ENCODE data around the gene MROH8. TPM values are rescaled to one million over a fixed set of nuclear protein-coding genes. Genes with fewer than 3 reads are reported as not detected.

MROH8 gene
- total RNA-seq, 4 donors from 2014 or later, result 1.6 to 6.2 (median 3.2) TPM

DNA sequence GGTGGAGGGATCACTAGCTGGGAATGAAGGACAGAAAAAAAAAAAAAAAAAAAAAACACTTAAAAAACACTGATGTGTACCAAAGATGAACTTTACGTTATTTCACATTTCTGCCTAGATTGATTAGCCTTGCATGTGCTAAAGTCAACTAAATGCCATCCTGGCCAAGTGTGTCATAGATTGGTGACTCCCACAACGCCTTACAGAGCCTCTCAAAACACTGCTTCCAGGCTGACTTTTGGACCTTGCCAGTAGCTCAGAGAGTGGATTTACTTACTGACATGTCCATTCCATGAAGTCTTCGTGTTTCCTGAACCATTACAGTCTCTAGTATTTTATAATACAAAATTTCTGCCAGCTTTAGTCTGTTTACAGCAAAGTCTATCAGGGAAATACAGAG, 124.1 kb downstream of the MROH8 start:
- no peaks in the 10 kb centered on the region for H3K27me3 ChIP-seq
- H3K4me1 ChIP-seq, result no peaks in the 10 kb centered on the region
- ATAC-seq, result no peak
- H3K27ac ChIP-seq, result no peak overlapping the region
- no peak overlapping the region for H3K4me3 ChIP-seq
- no peaks in the 10 kb centered on the region for H3K9me3 ChIP-seq
- TF ChIP-seq POLR2AphosphoS5 (IDR thresholded peaks at IDR 0.05) (no peak), EP300 (IDR thresholded peaks at IDR 0.05) (no peak), POLR2A (IDR thresholded peaks at IDR 0.05) (no peak)
- TF ChIP-seq, protein P1, sequence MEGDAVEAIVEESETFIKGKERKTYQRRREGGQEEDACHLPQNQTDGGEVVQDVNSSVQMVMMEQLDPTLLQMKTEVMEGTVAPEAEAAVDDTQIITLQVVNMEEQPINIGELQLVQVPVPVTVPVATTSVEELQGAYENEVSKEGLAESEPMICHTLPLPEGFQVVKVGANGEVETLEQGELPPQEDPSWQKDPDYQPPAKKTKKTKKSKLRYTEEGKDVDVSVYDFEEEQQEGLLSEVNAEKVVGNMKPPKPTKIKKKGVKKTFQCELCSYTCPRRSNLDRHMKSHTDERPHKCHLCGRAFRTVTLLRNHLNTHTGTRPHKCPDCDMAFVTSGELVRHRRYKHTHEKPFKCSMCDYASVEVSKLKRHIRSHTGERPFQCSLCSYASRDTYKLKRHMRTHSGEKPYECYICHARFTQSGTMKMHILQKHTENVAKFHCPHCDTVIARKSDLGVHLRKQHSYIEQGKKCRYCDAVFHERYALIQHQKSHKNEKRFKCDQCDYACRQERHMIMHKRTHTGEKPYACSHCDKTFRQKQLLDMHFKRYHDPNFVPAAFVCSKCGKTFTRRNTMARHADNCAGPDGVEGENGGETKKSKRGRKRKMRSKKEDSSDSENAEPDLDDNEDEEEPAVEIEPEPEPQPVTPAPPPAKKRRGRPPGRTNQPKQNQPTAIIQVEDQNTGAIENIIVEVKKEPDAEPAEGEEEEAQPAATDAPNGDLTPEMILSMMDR (IDR thresholded peaks at IDR 0.05), result no peak
- H3K36me3 ChIP-seq, result peaks cover 0 to 81% of the 10 kb centered on the region in 2 donors
- WGBS, 2 donors (ENCODE audit: low coverage in 1 of 2), result 89 to 92% methylated on average over 3 of the region's 3 CpGs

GRCh38 chr20:37053230-37053950, 126.0 kb downstream of the MROH8 start:
- Histone ChIP-seq H3K9me3 (no peaks in the 10 kb centered on the region), H3K27me3 (no peaks in the 10 kb centered on the region), H3K36me3 (peaks cover 0 to 78% of the 10 kb centered on the region in 2 donors), H3K27ac (no peak overlapping the region), H3K4me3 (no peak overlapping the region), H3K4me1 (no peaks in the 10 kb centered on the region)
- 82 to 100% methylated on average over 4 of the region's 4 CpGs for WGBS, 2 donors (ENCODE audit: low coverage in 1 of 2)
- TF ChIP-seq, protein P1 (IDR thresholded peaks at IDR 0.05), result no peak
- no peak for ATAC-seq

Other genes with a start within 250 kb of the MROH8 start
- 100 to 1,000 TPM; 348 to 854 (median 449) TPM for gene SAMHD1, start 227.8 kb downstream of the MROH8 start, total RNA-seq
- 1 to 10 TPM; 4.4 to 9.0 (median 6.4) TPM for gene RBL1, start 83.6 kb downstream of the MROH8 start, total RNA-seq
- 100 to 1,000 TPM in 3 of 4 donors, 10 to 100 TPM in 1; 86.7 to 114 (median 110) TPM for gene RPN2, start 218 bp downstream of the MROH8 start, total RNA-seq
- not detected for gene GHRH, start 82.3 kb upstream of the MROH8 start, total RNA-seq
- 10 to 100 TPM; 28.2 to 53.0 (median 44.6) TPM for gene MANBAL, start 110.1 kb upstream of the MROH8 start, total RNA-seq
- gene SRC, start 166.6 kb upstream of the MROH8 start, total RNA-seq, result 10 to 100 TPM; 30.6 to 54.7 (median 45.0) TPM

Data from gastroesophageal sphincter (tissue), 4 donors.